K562 (cell line): ENCODE results near the gene PACS1. TPM values are rescaled to one million over a fixed set of nuclear protein-coding genes. Genes with fewer than 3 reads are reported as not detected.

Experiments used
- ATAC-seq: fragments of 200-7000 bp; cut with Tn5 transposase; 3 replicates; pipeline ENCODE4 v1.9.1; 2020; ENCODE audit warnings: moderate library complexity
- BruUV-seq: library from RNA; stranded (reverse); fragments of 400-500 nt; replicated peaks from 2 replicates; lab custom pipeline; 2021; lab: Mats Ljungman, UMichigan
- CTCF ChIA-PET: fragments of 300-600 bp; formaldehyde crosslinking; extraction: SDS; loops from one replicate; lab custom pipeline; 2021; ENCODE audit warnings: low intra/inter-chr PET ratio; lab: Yijun Ruan, JAX
- POLR2A ChIA-PET: fragments of 300-600, 350-650 bp; sonication (Branson Sonifier 250); formaldehyde crosslinking; extraction: SDS; loops from one replicate; lab custom pipeline; 2021; ENCODE audit warnings: antibody characterized with exemption, inconsistent platforms; lab: Yijun Ruan, JAX
- DNase-seq, 4 experiments: peaks; one replicate each; pipeline versions ENCODE4 v3.0.0 to v3.0.0-alpha.2; 2011 to 2018; ENCODE audit warnings: low spot score in 3 of 4, mixed read lengths in 3 of 4; ENCODE audit errors: extremely low read depth in 1 of 4
- FAIRE-seq: peaks from 2 replicates; lab custom pipeline; 2011; peaks lifted over from hg19 to GRCh38; lab: Jason Lieb, UNC
- H2AFZ ChIP-seq: 2 replicates; pipeline ENCODE4 v1.6.0; 2011; ENCODE audit warnings: low read depth, low read length, control low read depth, inconsistent platforms
- H3K27ac ChIP-seq: fragments of 200-600 bp; 3 replicates; pipeline ENCODE4 v1.8.0; 2011; ENCODE audit warnings: low read depth, mild to moderate bottlenecking, control low read depth, inconsistent platforms, low read length, moderate library complexity, mixed read lengths; ENCODE audit errors: extremely low read depth
- H3K27me3 ChIP-seq, 2 experiments: fragments of 300-600 bp in 1 of 2; 2 replicates in 1 of 2; 3 replicates in 1 of 2; pipeline versions ENCODE4 v1.6.0 to v1.8.0; 2011; ENCODE audit warnings: inconsistent platforms in 2 of 2, low read length in 2 of 2, mild to moderate bottlenecking in 1 of 2, mixed read lengths in 1 of 2, moderate library complexity in 1 of 2; ENCODE audit not compliant: control insufficient read depth in 2 of 2, insufficient read depth in 2 of 2
- H3K36me3 ChIP-seq: fragments of 300-600 bp; 3 replicates; pipeline ENCODE4 v1.8.0; 2011; ENCODE audit warnings: mild to moderate bottlenecking, low read length, inconsistent platforms; ENCODE audit not compliant: control insufficient read depth, insufficient read depth
- H3K4me1 ChIP-seq, 2 experiments: fragments of 200-600 bp in 1 of 2; replicated peaks in 1 of 2; 2 replicates in 1 of 2; 3 replicates in 1 of 2; pipeline versions ENCODE4 v1.5.1 to v1.8.0; 2011; ENCODE audit warnings: inconsistent platforms in 2 of 2, low read length in 2 of 2, mild to moderate bottlenecking in 1 of 2, mixed read lengths in 1 of 2, moderate library complexity in 1 of 2; ENCODE audit not compliant: control insufficient read depth in 2 of 2, insufficient read depth in 2 of 2
- H3K4me2 ChIP-seq: 2 replicates; pipeline ENCODE4 v1.6.1; 2011; ENCODE audit warnings: low read length, control low read depth, inconsistent platforms, mixed read lengths; ENCODE audit not compliant: insufficient read depth
- H3K4me3 ChIP-seq: fragments of 200-600 bp; sonication (generic), shearing (Covaris generic); 2 replicates; pipeline ENCODE4 v1.5.1; 2016; ENCODE audit warnings: control low read depth, inconsistent platforms
- H3K79me2 ChIP-seq: fragments of 200-600 bp; 3 replicates; pipeline ENCODE4 v1.8.0; 2011; ENCODE audit warnings: low read length, inconsistent platforms; ENCODE audit not compliant: control insufficient read depth, insufficient read depth
- H3K9ac ChIP-seq, 2 experiments: 2 replicates each; pipeline versions ENCODE4 v1.6.0 to v1.6.1; 2011; ENCODE audit warnings: low read depth in 2 of 2, low read length in 2 of 2, control low read depth in 1 of 2, inconsistent platforms in 1 of 2, mild to moderate bottlenecking in 1 of 2, mixed read lengths in 1 of 2; ENCODE audit not compliant: insufficient read depth in 1 of 2
- H3K9me1 ChIP-seq: one replicate; pipeline ENCODE4 v1.6.0; 2011; ENCODE audit warnings: inconsistent platforms, mild to moderate bottlenecking, low read length, moderate library complexity; ENCODE audit not compliant: control insufficient read depth, insufficient read depth
- H3K9me3 ChIP-seq: replicated peaks from 2 replicates; pipeline ENCODE4 v1.5.1; 2011; ENCODE audit warnings: low read depth, low read length, inconsistent platforms; ENCODE audit not compliant: control insufficient read depth, insufficient read depth
- H4K20me1 ChIP-seq: replicated peaks from 2 replicates; pipeline ENCODE4 v1.6.1; 2011; ENCODE audit warnings: low read length, inconsistent platforms, mixed read lengths; ENCODE audit not compliant: control insufficient read depth, insufficient read depth
- DPF2 ChIP-seq: fragments of 450-650 bp; IDR thresholded peaks from 2 replicates; pipeline ENCODE4 v1.6.1; 2016
- KAT2B ChIP-seq: IDR thresholded peaks from one replicate; pipeline ENCODE4 v1.6.1; 2012; ENCODE audit warnings: low read depth, mild to moderate bottlenecking, control low read depth, inconsistent platforms, low read length, moderate library complexity
- ZNF133 ChIP-seq: fragments of 250-450 bp; sonication (Bioruptor Pico); IDR thresholded peaks from 2 replicates; pipeline ENCODE4 v1.4.0; 2020; ENCODE audit warnings: mild to moderate bottlenecking
- ZNF282 ChIP-seq: sonication (generic); formaldehyde crosslinking; IDR thresholded peaks from 2 replicates; pipeline ENCODE4 v1.8.1; 2023; ENCODE audit warnings: missing genetic modification reagents
- WGBS: fragments of 100-300 bp; shearing (Covaris generic); methylation state at CpG from one replicate; pipeline ENCODE4 v1.1.6; 2016; ENCODE audit warnings: low coverage, mixed read lengths; ENCODE audit not compliant: insufficient coverage; ENCODE audit errors: missing lambda C conversion rate; 5-methylcytosine and 5-hydroxymethylcytosine counted together
- in situ Hi-C: fragments of 300-500 bp; cut with MboI; formaldehyde crosslinking; loops from 4 replicates; pipeline ENCODE4 v1.15.0; 2018; ENCODE audit warnings: inconsistent platforms, mixed read lengths
- intact Hi-C: fragments of 100-400 bp; cut with micrococcal nuclease; formaldehyde crosslinking; loops from 2 replicates; pipeline ENCODE4 v1.14.2; 2022
- polyA plus RNA-seq, 8 experiments: library from polyadenylated mRNA; depleted of rRNA in 4 of 8; stranded (reverse) in 5 of 8; unstranded in 3 of 8; fragments of >200 nt; fragmentation: Nextera tagmentation in 2 of 8; fragmentation: Illumina TruSeq in 1 of 8; extraction: Ambion mirVana in 2 of 8; extraction: Trizol in 1 of 8; gene quantifications; 2 replicates each; pipeline versions ENCODE4 v1.2.1 to v1.2.3, GENCODE V29; 2011 to 2014; ENCODE audit warnings: inconsistent platforms in 1 of 8, missing spikeins in 1 of 8
- total RNA-seq, 7 experiments: library from RNA; depleted of rRNA in 6 of 7; stranded (reverse); fragments of >200 nt in 6 of 7; fragmentation: Illumina TruSeq in 2 of 7; extraction: Trizol in 2 of 7; gene quantifications; 2 replicates each; pipeline versions ENCODE4 v1.2.1 to v1.2.3, GENCODE V29; 2011 to 2021; ENCODE audit warnings: low replicate concordance in 1 of 7
- TF ChIP-seq, protein P1 (sequence below): sonication (generic); formaldehyde crosslinking; IDR thresholded peaks from 2 replicates; pipeline ENCODE4 v1.8.0; 2022; ENCODE audit warnings: missing genetic modification reagents, mild to moderate bottlenecking, borderline replicate concordance

The PACS1 gene
- total and polyA plus RNA-seq, 9 of the 15 experiments (the other 6 are each of a cell fraction or from before 2014, with no cell fraction given) = 0.34 to 28.1 (median 8.5) TPM

DNA sequence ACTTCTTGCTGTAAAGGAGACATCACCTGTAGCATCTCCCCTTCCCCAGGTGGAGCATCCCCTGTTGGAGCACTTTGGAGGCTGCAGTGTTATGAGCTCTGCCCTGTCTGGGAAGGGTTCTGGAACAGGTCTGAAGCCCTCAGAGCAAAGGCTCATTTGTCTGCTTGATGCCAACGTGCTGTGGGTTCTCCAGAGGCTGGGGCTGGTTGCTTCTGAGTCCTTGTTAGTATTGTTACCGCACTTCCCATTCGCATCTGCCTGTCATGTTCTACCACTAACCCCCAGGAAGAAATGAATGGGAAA, 73.1 kb downstream of the PACS1 start:
- in situ Hi-C loops = no loop called here
- intact Hi-C loops = no loop called here
- Histone ChIP-seq H2AFZ (no peak overlapping the region), H3K27ac (no peak overlapping the region), H4K20me1 (peaks cover 4% of the 10 kb centered on the region; the same call in 1 of the 2 replicates), H3K4me3 (no peak overlapping the region), H3K9me1 (no peaks in the 10 kb centered on the region), H3K4me1 (peaks cover 12 to 15% of the 10 kb centered on the region in 2 experiments), H3K4me2 (no peak overlapping the region), H3K36me3 (no peaks in the 10 kb centered on the region; the same call in 2 of the 3 replicates), H3K9me3 (no peaks in the 10 kb centered on the region; the same call in 1 of the 2 replicates), H3K27me3 (no peaks in the 10 kb centered on the region), H3K79me2 (no peaks in the 10 kb centered on the region), H3K9ac (no peak overlapping the region)
- CTCF ChIA-PET = no interaction called here
- DNase-seq (no peak), FAIRE-seq (no peak), ATAC-seq (no peak)
- POLR2A ChIA-PET = no interaction called here
- BruUV-seq = no TSS peak
- WGBS = 76% methylated on average over 3 of the region's 3 CpGs
- TF ChIP-seq KAT2B (no peak), ZNF282 (CRISPR knock-in tag) (no peak), DPF2 (no peak), ZNF133 (no peak)
- TF ChIP-seq, protein P1, sequence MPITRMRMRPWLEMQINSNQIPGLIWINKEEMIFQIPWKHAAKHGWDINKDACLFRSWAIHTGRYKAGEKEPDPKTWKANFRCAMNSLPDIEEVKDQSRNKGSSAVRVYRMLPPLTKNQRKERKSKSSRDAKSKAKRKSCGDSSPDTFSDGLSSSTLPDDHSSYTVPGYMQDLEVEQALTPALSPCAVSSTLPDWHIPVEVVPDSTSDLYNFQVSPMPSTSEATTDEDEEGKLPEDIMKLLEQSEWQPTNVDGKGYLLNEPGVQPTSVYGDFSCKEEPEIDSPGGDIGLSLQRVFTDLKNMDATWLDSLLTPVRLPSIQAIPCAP (CRISPR knock-in tag) = no peak
